ENCODE measurements around the gene ANKRD33B. TPM values are rescaled to one million over a fixed set of nuclear protein-coding genes. Genes with fewer than 3 reads are reported as not detected.
A peak's percentile ranks its signal among the peaks of the same experiment; 100 is the strongest.

Gene ANKRD33B
- total RNA-seq, 1 experiment from 2014 or later, result 6.9 TPM

DNA sequence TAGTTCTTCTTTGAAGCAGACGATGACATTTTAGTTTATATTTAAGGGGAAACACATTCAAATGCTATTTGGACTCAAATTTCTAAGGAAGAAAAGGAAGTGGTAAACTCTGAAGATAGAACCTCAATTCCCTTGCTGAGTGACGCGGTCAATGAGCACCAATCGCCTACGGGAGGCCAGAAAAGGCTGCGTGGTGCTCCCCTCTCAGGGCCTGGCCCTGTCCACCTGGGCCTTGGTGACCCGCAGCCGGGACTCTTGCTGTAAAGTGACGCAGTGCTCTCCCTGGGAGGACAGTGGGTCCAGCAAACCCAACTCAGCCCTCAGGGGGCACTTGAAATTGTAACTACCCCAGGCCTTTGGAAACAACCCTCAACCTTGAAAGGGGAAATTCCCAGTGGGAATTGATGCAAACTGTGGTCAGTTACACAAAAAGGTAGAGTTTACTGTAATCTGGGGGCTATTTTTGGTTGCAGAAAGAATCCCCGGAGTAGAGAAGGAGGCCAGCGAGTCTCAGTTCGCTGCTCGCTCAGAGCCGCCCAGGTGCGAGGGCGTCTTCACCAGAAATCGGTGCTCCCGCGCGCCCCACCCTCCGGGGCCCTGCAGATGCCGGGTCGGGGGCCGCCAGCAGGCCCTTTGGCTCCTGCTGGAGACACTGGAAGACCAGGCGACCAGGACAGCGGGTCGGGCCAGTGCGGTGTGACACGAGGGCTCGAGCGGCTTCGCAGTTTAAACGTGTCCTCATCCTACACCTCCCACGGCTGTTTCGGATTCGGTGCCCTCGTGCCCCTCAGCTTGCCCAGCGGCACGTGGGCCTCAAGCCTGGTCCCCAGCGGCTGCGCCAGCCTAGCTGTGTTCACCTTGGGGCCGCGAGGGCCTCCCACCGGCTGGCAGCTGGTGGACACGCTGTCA lies 1.4 kb upstream of the ANKRD33B start:
- Histone ChIP-seq H4K5ac (ENCODE audit: insufficient read length, low read depth, low read length) (no peak overlapping the region), H3K56ac (ENCODE audit: insufficient read length, low read depth, low read length) (no peak overlapping the region), H3K27me3 (ENCODE audit: insufficient read depth, low read length) (peaks cover 23% of the 10 kb centered on the region), H3K14ac (ENCODE audit: insufficient read depth, low read length) (no peak overlapping the region), H2BK20ac (ENCODE audit: low read depth, low read length, poor library complexity, severe bottlenecking) (no peak overlapping the region), H3K9me3 (ENCODE audit: control insufficient read depth, low read depth, low read length) (no peaks in the 10 kb centered on the region), H3K23ac (ENCODE audit: insufficient read length, low read depth, low read length) (no peak overlapping the region), H3K9ac (ENCODE audit: extremely low read depth, insufficient read length, low read length) (no peak overlapping the region), H2BK120ac (ENCODE audit: low read depth, low read length, poor library complexity, severe bottlenecking) (no peak overlapping the region), H3K27ac (ENCODE audit: insufficient read length, low read depth, low read length) (no peak overlapping the region), H3K4me1 (ENCODE audit: insufficient read depth, low read length) (peaks cover 3% of the 10 kb centered on the region; the same call in 1 of the 2 replicates), H3T11ph (ENCODE audit: low read length) (no peak overlapping the region), H4K20me1 (ENCODE audit: control insufficient read depth, insufficient read depth, insufficient read length) (no peaks in the 10 kb centered on the region), H2AK5ac (ENCODE audit: insufficient read length, low read length) (no peak overlapping the region), H3K23me2 (ENCODE audit: insufficient read length, low read depth, low read length, poor library complexity, severe bottlenecking) (peaks cover 19% of the 10 kb centered on the region), H3K79me2 (ENCODE audit: insufficient read depth, low read length) (no peaks in the 10 kb centered on the region), H2BK15ac (ENCODE audit: low read depth, low read length) (no peak overlapping the region), H2AFZ (ENCODE audit: low read length) (no peak overlapping the region), H4K8ac (replicated peaks; ENCODE audit: insufficient read length, low read depth, low read length) (no peak overlapping the region), H3K4ac (ENCODE audit: low read depth, low read length) (no peak overlapping the region), H4K91ac (ENCODE audit: insufficient read length, low read depth, low read length) (no peak overlapping the region), H3K18ac (ENCODE audit: insufficient read length, low read depth, low read length) (no peak overlapping the region), H3K79me1 (ENCODE audit: insufficient read depth, low read depth, low read length, poor library complexity, severe bottlenecking) (no peaks in the 10 kb centered on the region), H3K4me2 (ENCODE audit: insufficient read depth, insufficient read length, low read length) (peak overlapping the region; percentile 50), H2BK12ac (ENCODE audit: insufficient read length, low read depth, low read length) (no peak overlapping the region), H2BK5ac (ENCODE audit: insufficient read length, low read length) (no peak overlapping the region)
- TF ChIP-seq, protein P1, sequence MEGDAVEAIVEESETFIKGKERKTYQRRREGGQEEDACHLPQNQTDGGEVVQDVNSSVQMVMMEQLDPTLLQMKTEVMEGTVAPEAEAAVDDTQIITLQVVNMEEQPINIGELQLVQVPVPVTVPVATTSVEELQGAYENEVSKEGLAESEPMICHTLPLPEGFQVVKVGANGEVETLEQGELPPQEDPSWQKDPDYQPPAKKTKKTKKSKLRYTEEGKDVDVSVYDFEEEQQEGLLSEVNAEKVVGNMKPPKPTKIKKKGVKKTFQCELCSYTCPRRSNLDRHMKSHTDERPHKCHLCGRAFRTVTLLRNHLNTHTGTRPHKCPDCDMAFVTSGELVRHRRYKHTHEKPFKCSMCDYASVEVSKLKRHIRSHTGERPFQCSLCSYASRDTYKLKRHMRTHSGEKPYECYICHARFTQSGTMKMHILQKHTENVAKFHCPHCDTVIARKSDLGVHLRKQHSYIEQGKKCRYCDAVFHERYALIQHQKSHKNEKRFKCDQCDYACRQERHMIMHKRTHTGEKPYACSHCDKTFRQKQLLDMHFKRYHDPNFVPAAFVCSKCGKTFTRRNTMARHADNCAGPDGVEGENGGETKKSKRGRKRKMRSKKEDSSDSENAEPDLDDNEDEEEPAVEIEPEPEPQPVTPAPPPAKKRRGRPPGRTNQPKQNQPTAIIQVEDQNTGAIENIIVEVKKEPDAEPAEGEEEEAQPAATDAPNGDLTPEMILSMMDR (conservative IDR thresholded peaks at IDR 0.05), result no peak
- Mint-ChIP-seq H3K9me3 (no peaks in the 10 kb centered on the region), H3K4me3 (peak overlapping the region; percentile 54 to 76; a peak in 4 of 5 replicates), H3K4me1 (peaks cover 9 to 24% of the 10 kb centered on the region in 2 experiments), H3K27me3 (ENCODE audit: low read depth) (peaks cover 89% of the 10 kb centered on the region), H3K36me3 (ENCODE audit: insufficient read depth in 1 of 3, low read depth in 3 of 3) (no peaks in the 10 kb centered on the region), H3K27ac (no peak overlapping the region)
- no CpG with 5 or more reads among the region's 45 CpGs for WGBS (ENCODE audit: extremely low coverage, insufficient read length, low lambda C conversion rate)
- no peak for DNase-seq
